A549 (cell line): ENCODE data around the gene MT1A. TPM values are rescaled to one million over a fixed set of nuclear protein-coding genes. Genes with fewer than 3 reads are reported as not detected.

Experiments
- ATAC-seq, 2 experiments: fragments of 200-7000 bp in 1 of 2; fragments of >200 bp in 1 of 2; cut with Nextera tagmentation in 1 of 2; cut with Tn5 transposase in 1 of 2; 3 replicates each; pipeline versions ENCODE4 v1.8.0 to v1.9.1; 2018 to 2020; ENCODE audit warnings: mild to moderate bottlenecking in 1 of 2, moderate library complexity in 1 of 2
- CTCF ChIA-PET: fragments of 300-600 bp; sonication (Branson Sonifier 250); formaldehyde crosslinking; extraction: SDS; loops from one replicate; lab custom pipeline; 2021; ENCODE audit warnings: antibody characterized with exemption, inconsistent platforms; lab: Yijun Ruan, JAX
- POLR2A ChIA-PET: fragments of 350-600 bp; formaldehyde crosslinking; extraction: SDS; loops from one replicate; lab custom pipeline; 2021; ENCODE audit warnings: antibody characterized with exemption, inconsistent platforms; lab: Yijun Ruan, JAX
- DNase-seq, 2 experiments: peaks; one replicate each; pipeline versions ENCODE4 v3.0.0 to v3.0.0-alpha.2; 2011 to 2016; ENCODE audit warnings: low read depth in 1 of 2, low spot score in 1 of 2
- FAIRE-seq: peaks from 2 replicates; lab custom pipeline; 2011; peaks lifted over from hg19 to GRCh38; lab: Jason Lieb, UNC
- H3K27ac ChIP-seq, 2 experiments: fragments of >200 bp; sonication (Bioruptor Twin); formaldehyde crosslinking; 3 replicates each; pipeline ENCODE4 v1.5.1; 2016 to 2017
- H3K4me1 ChIP-seq: fragments of >200 bp; sonication (Bioruptor Twin); formaldehyde crosslinking; 3 replicates; pipeline ENCODE4 v1.6.1; 2016
- H3K4me2 ChIP-seq: fragments of >200 bp; sonication (Bioruptor Twin); formaldehyde crosslinking; 3 replicates; pipeline ENCODE4 v1.6.1; 2016
- H3K4me3 ChIP-seq: fragments of >200 bp; sonication (Bioruptor Twin); formaldehyde crosslinking; 3 replicates; pipeline ENCODE4 v1.5.1; 2016
- H3K9me3 ChIP-seq: fragments of >200 bp; sonication (Bioruptor Twin); formaldehyde crosslinking; 3 replicates; pipeline ENCODE4 v1.6.1; 2016
- CHD2 ChIP-seq: fragments of 150-350 bp; IDR thresholded peaks from 2 replicates; pipeline ENCODE4 v1.6.1; 2014; ENCODE audit warnings: low read length; ENCODE audit not compliant: partially characterized antibody
- CHD4 ChIP-seq: fragments of 200-600 bp; sonication (generic); IDR thresholded peaks from 2 replicates; pipeline ENCODE4 v1.6.1; 2016; ENCODE audit warnings: antibody characterized with exemption, mild to moderate bottlenecking, borderline replicate concordance
- EHF ChIP-seq: fragments of 250-450 bp; sonication (Bioruptor Pico); IDR thresholded peaks from 2 replicates; pipeline ENCODE4 v1.5.0; 2020; ENCODE audit warnings: mild to moderate bottlenecking
- EHMT2 ChIP-seq: fragments of 200-600 bp; sonication (generic); IDR thresholded peaks from 2 replicates; pipeline ENCODE4 v1.6.1; 2016; ENCODE audit warnings: antibody characterized with exemption, low read depth, mild to moderate bottlenecking, moderate library complexity
- EP300 ChIP-seq, 2 experiments: fragments of >200 bp; sonication (Bioruptor Twin); formaldehyde crosslinking; IDR thresholded peaks; 2 replicates in 1 of 2; 3 replicates in 1 of 2; pipeline ENCODE4 v1.6.1; 2016 to 2017
- FOSB ChIP-seq: fragments of 250-450 bp; sonication (Bioruptor Pico); IDR thresholded peaks from 2 replicates; pipeline ENCODE4 v1.5.0; 2020; ENCODE audit warnings: mild to moderate bottlenecking, moderate library complexity
- FOSL2 ChIP-seq, 2 experiments: fragments of 450-650 bp in 1 of 2; fragments of >200 bp in 1 of 2; sonication (Bioruptor Twin) in 1 of 2; formaldehyde crosslinking; IDR thresholded peaks; 2 replicates each; pipeline versions ENCODE4 v1.5.0 to v1.6.1; 2016 to 2020; ENCODE audit warnings: mild to moderate bottlenecking in 1 of 2, moderate library complexity in 1 of 2
- FOXS1 ChIP-seq: fragments of 250-450 bp; sonication (Bioruptor Pico); IDR thresholded peaks from 2 replicates; pipeline ENCODE4 v1.5.0; 2020; ENCODE audit warnings: mild to moderate bottlenecking, moderate library complexity
- GATA3 ChIP-seq: IDR thresholded peaks from 2 replicates; pipeline ENCODE4 v1.6.1; 2012; ENCODE audit warnings: borderline replicate concordance
- HOXB5 ChIP-seq: fragments of 250-450 bp; sonication (Bioruptor Pico); IDR thresholded peaks from 2 replicates; pipeline ENCODE4 v1.5.0; 2020; ENCODE audit warnings: mild to moderate bottlenecking, moderate library complexity
- JUNB ChIP-seq: fragments of >200 bp; sonication (Bioruptor Twin); formaldehyde crosslinking; IDR thresholded peaks from 2 replicates; pipeline ENCODE4 v1.6.1; 2016
- KDM1A ChIP-seq: fragments of 200-600 bp; sonication (generic); IDR thresholded peaks from 2 replicates; pipeline ENCODE4 v1.6.1; 2016; ENCODE audit warnings: low read depth, mild to moderate bottlenecking
- MAZ ChIP-seq: fragments of 150-350 bp; IDR thresholded peaks from 2 replicates; pipeline ENCODE4 v1.6.1; 2014; ENCODE audit warnings: antibody characterized with exemption, low read depth, low read length, borderline replicate concordance
- NFE2L2 ChIP-seq: fragments of 150-350 bp; conservative IDR thresholded peaks from 2 replicates; pipeline ENCODE4 v1.6.1; 2014; ENCODE audit warnings: low read length
- NPAS2 ChIP-seq: fragments of 250-450 bp; sonication (Bioruptor Pico); IDR thresholded peaks from 2 replicates; pipeline ENCODE4 v1.8.0; 2022; ENCODE audit warnings: mild to moderate bottlenecking, moderate library complexity, borderline replicate concordance
- NR3C1 ChIP-seq: fragments of >200 bp; sonication (Bioruptor Twin); formaldehyde crosslinking; IDR thresholded peaks from 3 replicates; pipeline ENCODE4 v1.6.1; 2017
- PHF8 ChIP-seq: fragments of 200-600 bp; sonication (generic); IDR thresholded peaks from 2 replicates; pipeline ENCODE4 v1.6.1; 2016; ENCODE audit warnings: low read depth, mild to moderate bottlenecking, antibody characterized with exemption, moderate library complexity, borderline replicate concordance
- POLR2A ChIP-seq: IDR thresholded peaks from 2 replicates; pipeline ENCODE4 v1.6.1; 2012; ENCODE audit warnings: mild to moderate bottlenecking, low read length
- RARB ChIP-seq: fragments of 250-450 bp; sonication (Bioruptor Pico); IDR thresholded peaks from 2 replicates; pipeline ENCODE4 v1.8.0; 2021; ENCODE audit warnings: mild to moderate bottlenecking, moderate library complexity
- RCOR1 ChIP-seq: fragments of 150-350 bp; IDR thresholded peaks from 2 replicates; pipeline ENCODE4 v1.6.1; 2014; ENCODE audit warnings: antibody characterized with exemption, low read length, low read depth
- RNF2 ChIP-seq: fragments of 200-600 bp; sonication (generic); IDR thresholded peaks from 2 replicates; pipeline ENCODE4 v1.6.1; 2016; ENCODE audit warnings: low read depth, mild to moderate bottlenecking, antibody characterized with exemption, moderate library complexity, borderline replicate concordance
- SREBF2 ChIP-seq: fragments of 450-650 bp; IDR thresholded peaks from 2 replicates; pipeline ENCODE4 v1.6.1; 2014; ENCODE audit warnings: mild to moderate bottlenecking, moderate library complexity
- TP53 ChIP-seq: fragments of 250-450 bp; sonication (Bioruptor Pico); IDR thresholded peaks from 2 replicates; pipeline ENCODE4 v1.5.0; 2021; ENCODE audit warnings: mild to moderate bottlenecking, moderate library complexity
- ZSCAN20 ChIP-seq: fragments of 250-450 bp; sonication (Bioruptor Pico); IDR thresholded peaks from 2 replicates; pipeline ENCODE4 v1.8.0; 2022; ENCODE audit warnings: mild to moderate bottlenecking, moderate library complexity
- WGBS: methylation state at CpG from one replicate; pipeline ENCODE4 v1.1.6; 2017; ENCODE audit errors: missing lambda C conversion rate; 5-methylcytosine and 5-hydroxymethylcytosine counted together
- polyA plus RNA-seq, 4 experiments: library from polyadenylated mRNA; depleted of rRNA in 3 of 4; stranded (reverse); fragments of >200 nt; fragmentation: RNase III in 1 of 4; extraction: RNeasy Plus Mini Kit Qiagen cat#74134 plus additional on column Dnase treatment in 1 of 4; gene quantifications; 2 replicates in 3 of 4; 3 replicates in 1 of 4; pipeline ENCODE4 v1.2.3, GENCODE V29; 2011 to 2017
- TF ChIP-seq, protein P1 (sequence below): fragments of 450-650 bp; IDR thresholded peaks from 2 replicates; pipeline ENCODE4 v1.6.1; 2014; ENCODE audit warnings: antibody characterized with exemption
- TF ChIP-seq, protein P2 (sequence below): fragments of 150-350 bp; IDR thresholded peaks from 2 replicates; pipeline ENCODE4 v1.6.1; 2014; ENCODE audit warnings: low read depth, mild to moderate bottlenecking, low read length
- TF ChIP-seq, protein P3 (sequence below): fragments of 250-450 bp; sonication (Bioruptor Pico); IDR thresholded peaks from 2 replicates; pipeline ENCODE4 v1.5.0; 2021; ENCODE audit warnings: mild to moderate bottlenecking, moderate library complexity, borderline replicate concordance
- TF ChIP-seq, protein P4 (sequence below): IDR thresholded peaks from 2 replicates; pipeline ENCODE4 v1.6.1; 2012
- TF ChIP-seq, protein P5 (sequence below): fragments of >200 bp; sonication (Bioruptor Twin); formaldehyde crosslinking; IDR thresholded peaks from 2 replicates; pipeline ENCODE4 v1.6.1; 2016
- TF ChIP-seq, protein P6 (sequence below): IDR thresholded peaks from 2 replicates; pipeline ENCODE4 v1.6.1; 2012; ENCODE audit warnings: low read depth, borderline replicate concordance

MT1A gene
- polyA plus RNA-seq, 2 of the 4 experiments (the other 2 are of a cell fraction): 5.3 to 12.8 TPM

DNA sequence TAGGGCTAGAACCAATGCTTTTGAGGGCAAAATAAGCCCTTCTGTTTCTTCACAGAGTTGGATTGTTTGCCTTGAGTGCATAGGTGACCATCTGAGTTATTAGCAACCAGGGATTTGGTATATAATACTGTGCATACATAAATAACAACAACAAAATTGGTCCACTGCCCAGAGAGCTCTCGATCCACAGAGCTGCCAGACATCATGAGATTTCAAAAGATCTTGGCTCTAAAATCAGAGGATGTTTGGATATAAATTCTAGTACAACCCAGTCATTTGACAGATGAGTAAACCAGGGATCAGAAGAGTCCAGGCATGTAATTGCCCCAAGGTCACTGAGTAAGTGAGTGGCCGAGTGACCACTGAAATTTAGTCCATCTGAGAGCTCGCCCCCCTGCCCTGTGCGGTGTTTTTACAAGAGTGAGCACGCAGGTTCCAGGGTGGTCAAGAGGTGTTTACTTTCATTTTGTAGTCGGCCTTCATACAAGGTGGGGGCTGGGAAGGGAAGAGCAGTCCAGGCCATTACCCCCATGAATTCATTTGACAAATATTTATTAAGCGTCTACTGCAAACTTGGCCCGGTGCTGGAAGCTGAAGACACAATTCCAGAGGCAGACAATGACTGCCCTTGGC is 31.9 kb upstream of the MT1A start (continued):
- no peak for TF ChIP-seq NPAS2 (CRISPR knock-in tag)
- TF ChIP-seq, protein P1, sequence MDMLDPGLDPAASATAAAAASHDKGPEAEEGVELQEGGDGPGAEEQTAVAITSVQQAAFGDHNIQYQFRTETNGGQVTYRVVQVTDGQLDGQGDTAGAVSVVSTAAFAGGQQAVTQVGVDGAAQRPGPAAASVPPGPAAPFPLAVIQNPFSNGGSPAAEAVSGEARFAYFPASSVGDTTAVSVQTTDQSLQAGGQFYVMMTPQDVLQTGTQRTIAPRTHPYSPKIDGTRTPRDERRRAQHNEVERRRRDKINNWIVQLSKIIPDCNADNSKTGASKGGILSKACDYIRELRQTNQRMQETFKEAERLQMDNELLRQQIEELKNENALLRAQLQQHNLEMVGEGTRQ: no peak
- TF ChIP-seq FOSB (CRISPR knock-in tag): no peak
- no peak for TF ChIP-seq CHD2
- TF ChIP-seq, protein P2, sequence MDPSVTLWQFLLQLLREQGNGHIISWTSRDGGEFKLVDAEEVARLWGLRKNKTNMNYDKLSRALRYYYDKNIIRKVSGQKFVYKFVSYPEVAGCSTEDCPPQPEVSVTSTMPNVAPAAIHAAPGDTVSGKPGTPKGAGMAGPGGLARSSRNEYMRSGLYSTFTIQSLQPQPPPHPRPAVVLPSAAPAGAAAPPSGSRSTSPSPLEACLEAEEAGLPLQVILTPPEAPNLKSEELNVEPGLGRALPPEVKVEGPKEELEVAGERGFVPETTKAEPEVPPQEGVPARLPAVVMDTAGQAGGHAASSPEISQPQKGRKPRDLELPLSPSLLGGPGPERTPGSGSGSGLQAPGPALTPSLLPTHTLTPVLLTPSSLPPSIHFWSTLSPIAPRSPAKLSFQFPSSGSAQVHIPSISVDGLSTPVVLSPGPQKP: no peak
- peak; percentile 72 to 85; a peak in 4 of 5 replicates for TF ChIP-seq EP300 (IDR thresholded peaks at IDR 0.05)
- TF ChIP-seq ZSCAN20: 0 out of 2 replicates have a peak, but pooled peaks have one; percentile 55
- TF ChIP-seq NR3C1: no peak
- TF ChIP-seq EHMT2: no peak

DNA sequence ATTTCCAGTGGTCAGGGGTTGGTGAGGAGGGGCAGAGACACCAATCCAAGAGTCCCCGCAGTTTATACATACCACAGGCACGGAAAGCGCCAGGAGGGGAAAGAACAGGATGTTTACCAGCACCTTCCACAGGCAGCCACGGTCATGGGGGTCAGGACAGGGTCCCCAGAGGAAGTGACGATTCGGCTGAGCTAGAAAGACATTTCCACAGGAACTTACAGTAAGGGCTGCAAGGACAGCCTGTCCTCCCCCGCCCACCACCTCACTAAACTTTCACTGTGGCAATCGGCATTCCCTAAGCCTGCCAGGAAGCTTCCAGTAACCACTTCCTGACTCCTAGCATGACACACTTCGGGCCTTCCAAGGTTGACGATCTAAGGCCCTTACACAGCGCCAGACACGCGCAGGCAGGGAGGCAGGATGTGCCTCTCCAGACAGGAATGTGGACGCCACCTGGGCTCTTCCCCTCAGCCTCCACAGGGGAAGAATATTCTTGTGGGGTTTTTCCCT is 31.3 kb upstream of the MT1A start:
- Histone ChIP-seq H3K4me1 (peaks cover 64% of the 10 kb centered on the region), H3K4me2 (peak overlapping the region; percentile 81), H3K27ac (peak overlapping the region; percentile 93 to 96), H3K9me3 (no peaks in the 10 kb centered on the region), H3K4me3 (peak overlapping the region; percentile 34; the same call in 2 of the 3 replicates)
- ChIA-PET POLR2A (interaction anchor here (0.7 to 10.8 kb wide), 6 partner anchors 8 to 86 kb away, joined by 3 to 185 read pairs (median 5); partner anchors contain the start of genes MT1F and MT1X), CTCF (interaction anchor here (0.7 to 19.7 kb wide), 11 partner anchors 10 to 275 kb away, joined by 3 to 340 read pairs (median 4); partner anchors contain the start of genes MT1A, MT1B and MT1F)
- FAIRE-seq: no peak
- DNase-seq: peak in 1 of 2 experiments; percentile 83
- ATAC-seq: peak; percentile 50 to 59
- WGBS: 2% methylated on average over 14 of the region's 14 CpGs
- no peak for TF ChIP-seq NFE2L2
- TF ChIP-seq, protein P3, sequence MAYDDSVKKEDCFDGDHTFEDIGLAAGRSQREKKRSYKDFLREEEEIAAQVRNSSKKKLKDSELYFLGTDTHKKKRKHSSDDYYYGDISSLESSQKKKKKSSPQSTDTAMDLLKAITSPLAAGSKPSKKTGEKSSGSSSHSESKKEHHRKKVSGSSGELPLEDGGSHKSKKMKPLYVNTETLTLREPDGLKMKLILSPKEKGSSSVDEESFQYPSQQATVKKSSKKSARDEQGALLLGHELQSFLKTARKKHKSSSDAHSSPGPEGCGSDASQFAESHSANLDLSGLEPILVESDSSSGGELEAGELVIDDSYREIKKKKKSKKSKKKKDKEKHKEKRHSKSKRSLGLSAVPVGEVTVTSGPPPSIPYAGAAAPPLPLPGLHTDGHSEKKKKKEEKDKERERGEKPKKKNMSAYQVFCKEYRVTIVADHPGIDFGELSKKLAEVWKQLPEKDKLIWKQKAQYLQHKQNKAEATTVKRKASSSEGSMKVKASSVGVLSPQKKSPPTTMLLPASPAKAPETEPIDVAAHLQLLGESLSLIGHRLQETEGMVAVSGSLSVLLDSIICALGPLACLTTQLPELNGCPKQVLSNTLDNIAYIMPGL (CRISPR knock-in tag): no peak
- TF ChIP-seq, protein P4, sequence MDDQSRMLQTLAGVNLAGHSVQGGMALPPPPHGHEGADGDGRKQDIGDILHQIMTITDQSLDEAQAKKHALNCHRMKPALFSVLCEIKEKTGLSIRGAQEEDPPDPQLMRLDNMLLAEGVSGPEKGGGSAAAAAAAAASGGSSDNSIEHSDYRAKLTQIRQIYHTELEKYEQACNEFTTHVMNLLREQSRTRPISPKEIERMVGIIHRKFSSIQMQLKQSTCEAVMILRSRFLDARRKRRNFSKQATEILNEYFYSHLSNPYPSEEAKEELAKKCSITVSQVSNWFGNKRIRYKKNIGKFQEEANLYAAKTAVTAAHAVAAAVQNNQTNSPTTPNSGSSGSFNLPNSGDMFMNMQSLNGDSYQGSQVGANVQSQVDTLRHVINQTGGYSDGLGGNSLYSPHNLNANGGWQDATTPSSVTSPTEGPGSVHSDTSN: no peak; the same call in 1 of the 2 replicates
- no peak for TF ChIP-seq FOXS1 (CRISPR knock-in tag)
- TF ChIP-seq MAZ: no peak
- TF ChIP-seq, protein P5, sequence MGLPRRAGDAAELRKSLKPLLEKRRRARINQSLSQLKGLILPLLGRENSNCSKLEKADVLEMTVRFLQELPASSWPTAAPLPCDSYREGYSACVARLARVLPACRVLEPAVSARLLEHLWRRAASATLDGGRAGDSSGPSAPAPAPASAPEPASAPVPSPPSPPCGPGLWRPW: no peak
- TF ChIP-seq, protein P2: no peak
- no peak for TF ChIP-seq POLR2A
- TF ChIP-seq RCOR1: no peak
- TF ChIP-seq, protein P6, sequence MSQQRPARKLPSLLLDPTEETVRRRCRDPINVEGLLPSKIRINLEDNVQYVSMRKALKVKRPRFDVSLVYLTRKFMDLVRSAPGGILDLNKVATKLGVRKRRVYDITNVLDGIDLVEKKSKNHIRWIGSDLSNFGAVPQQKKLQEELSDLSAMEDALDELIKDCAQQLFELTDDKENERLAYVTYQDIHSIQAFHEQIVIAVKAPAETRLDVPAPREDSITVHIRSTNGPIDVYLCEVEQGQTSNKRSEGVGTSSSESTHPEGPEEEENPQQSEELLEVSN: peak; percentile 72; the same call in 1 of the 2 replicates
- TF ChIP-seq ZSCAN20: no peak
- TF ChIP-seq KDM1A: no peak
- no peak for TF ChIP-seq CHD4
- TF ChIP-seq JUNB: no peak
- TF ChIP-seq SREBF2: no peak
- TF ChIP-seq PHF8: no peak
- TF ChIP-seq, protein P1: no peak
- no peak for TF ChIP-seq FOSL2 (IDR thresholded peaks at IDR 0.05)
- peak; percentile 66 for TF ChIP-seq FOSL2 (CRISPR knock-in tag; IDR thresholded peaks at IDR 0.05)
- no peak for TF ChIP-seq HOXB5 (CRISPR knock-in tag)
- peak; percentile 31; the same call in 1 of the 2 replicates for TF ChIP-seq RARB (CRISPR knock-in tag)
- TF ChIP-seq RNF2: no peak
- TF ChIP-seq GATA3: peak; percentile 5; the same call in 1 of the 2 replicates
- no peak for TF ChIP-seq EHF
- peak; percentile 70; the same call in 1 of the 2 replicates for TF ChIP-seq TP53
